Large intestine (tissue), 3 donors: ENCODE data around the gene NSFL1C. TPM values are rescaled to one million over a fixed set of nuclear protein-coding genes. Genes with fewer than 3 reads are reported as not detected.
"Not testable (repeated sequence)": the region's sequence is repeated elsewhere in the genome, so short reads cannot be mapped to it uniquely, and the experiment has no call there.

ENCODE experiments used
- DNase-seq, 2 donors: peaks; one replicate each; pipeline versions ENCODE4 v3.0.0 to v3.0.0-alpha.2; 2013
- H3K27ac ChIP-seq: one replicate; pipeline ENCODE4 v1.5.1; 2013; ENCODE audit warnings: low read length
- H3K27me3 ChIP-seq: 2 replicates; pipeline ENCODE4 v1.6.1; 2013; ENCODE audit warnings: low read length; ENCODE audit not compliant: control insufficient read depth, insufficient read depth
- H3K36me3 ChIP-seq: 2 replicates; pipeline ENCODE4 v1.6.1; 2013; ENCODE audit warnings: low read length; ENCODE audit not compliant: control insufficient read depth, insufficient read depth
- H3K4me1 ChIP-seq: one replicate; pipeline ENCODE4 v1.6.1; 2013; ENCODE audit warnings: low read length; ENCODE audit not compliant: control insufficient read depth, insufficient read depth
- H3K4me3 ChIP-seq: one replicate; pipeline ENCODE4 v1.5.1; 2013; ENCODE audit warnings: low read length
- H3K9me3 ChIP-seq: one replicate; pipeline ENCODE4 v1.6.1; 2013; ENCODE audit warnings: mild to moderate bottlenecking, low read depth, low read length, moderate library complexity; ENCODE audit not compliant: control insufficient read depth
- WGBS: methylation state at CpG from one replicate; pipeline ENCODE4 v1.1.5; 2013; ENCODE audit warnings: low lambda C conversion rate; ENCODE audit not compliant: insufficient coverage; 5-methylcytosine and 5-hydroxymethylcytosine counted together
- polyA plus RNA-seq: library from polyadenylated mRNA; unstranded; fragments of 120-200 nt; gene quantifications from one replicate; pipeline ENCODE4 v1.2.1, GENCODE V29; 2013

Gene NSFL1C
- polyA plus RNA-seq, 1 donor: 73.3 TPM

GRCh38 chr20:1415667-1416468 lies 50.8 kb downstream of the NSFL1C start:
- Histone ChIP-seq H3K9me3 (peaks cover 4% of the 10 kb centered on the region), H3K27me3 (peaks cover 2% of the 10 kb centered on the region), H3K4me3 (no peak overlapping the region), H3K36me3 (no peaks in the 10 kb centered on the region), H3K27ac (no peak overlapping the region), H3K4me1 (no peaks in the 10 kb centered on the region)
- peak in 1 of 2 donors; percentile 32 for DNase-seq
- 80% methylated on average over 1 of the region's 8 CpGs for WGBS

GRCh38 chr20:1414982-1415381 lies 51.7 kb downstream of the NSFL1C start:
- WGBS: 95% methylated on average over 4 of the region's 4 CpGs
- H3K27me3 ChIP-seq: peaks cover 2% of the 10 kb centered on the region
- no peaks in the 10 kb centered on the region for H3K9me3 ChIP-seq
- H3K4me1 ChIP-seq: no peaks in the 10 kb centered on the region
- H3K36me3 ChIP-seq: no peaks in the 10 kb centered on the region
- no peak overlapping the region for H3K4me3 ChIP-seq
- no peak overlapping the region for H3K27ac ChIP-seq
- no peak for DNase-seq

- DNase-seq: peak; percentile 63 to 71
- Histone ChIP-seq H3K27ac (peak overlapping the region; percentile 73), H3K27me3 (no peaks in the 10 kb centered on the region), H3K36me3 (no peaks in the 10 kb centered on the region), H3K4me1 (peaks cover 30% of the 10 kb centered on the region), H3K4me3 (no peak overlapping the region), H3K9me3 (no peaks in the 10 kb centered on the region)
- no CpG with 5 or more reads among the region's 2 CpGs for WGBS
Measured at GRCh38 chr20:1405801-1406200, 60.8 kb downstream of the NSFL1C start.

GRCh38 chr20:1403624-1404023 lies 63.0 kb downstream of the NSFL1C start:
- no CpG with 5 or more reads among the region's 1 CpG for WGBS
- no peak overlapping the region for H3K4me3 ChIP-seq
- no peaks in the 10 kb centered on the region for H3K36me3 ChIP-seq
- H3K27me3 ChIP-seq: no peaks in the 10 kb centered on the region
- no peak overlapping the region for H3K27ac ChIP-seq
- DNase-seq: no peak
- H3K4me1 ChIP-seq: peaks cover 48% of the 10 kb centered on the region
- H3K9me3 ChIP-seq: no peaks in the 10 kb centered on the region

- Histone ChIP-seq H3K27me3 (no peaks in the 10 kb centered on the region), H3K36me3 (no peaks in the 10 kb centered on the region), H3K4me3 (no peak overlapping the region), H3K4me1 (peaks cover 56% of the 10 kb centered on the region), H3K27ac (peak overlapping the region; percentile 89), H3K9me3 (no peaks in the 10 kb centered on the region)
- DNase-seq: no peak
- WGBS: no CpG with 5 or more reads among the region's 7 CpGs
Measured at GRCh38 chr20:1402149-1402548, 64.5 kb downstream of the NSFL1C start.

- peak overlapping the region; percentile 89 for H3K27ac ChIP-seq
- no CpG with 5 or more reads among the region's 3 CpGs for WGBS
- H3K9me3 ChIP-seq: no peaks in the 10 kb centered on the region
- no peaks in the 10 kb centered on the region for H3K27me3 ChIP-seq
- no peak overlapping the region for H3K4me3 ChIP-seq
- H3K36me3 ChIP-seq: no peaks in the 10 kb centered on the region
- H3K4me1 ChIP-seq: peaks cover 56% of the 10 kb centered on the region
- peak; percentile 58 to 80 for DNase-seq
Measured at GRCh38 chr20:1401451-1401907, 65.2 kb downstream of the NSFL1C start.

- H3K27me3 ChIP-seq, H3K9me3 ChIP-seq, H3K4me3 ChIP-seq, H3K36me3 ChIP-seq: not testable (repeated sequence)
- Histone ChIP-seq H3K27ac (peak overlapping the region; percentile 89), H3K4me1 (peaks cover 42% of the 10 kb centered on the region)
- DNase-seq: peak; percentile 82 to 91
- WGBS: 23% methylated on average over 3 of the region's 8 CpGs
Measured at GRCh38 chr20:1399678-1400366, 66.8 kb downstream of the NSFL1C start.

GRCh38 chr20:1398185-1398584 lies 68.5 kb downstream of the NSFL1C start:
- not testable (repeated sequence) for H3K27me3 ChIP-seq, H3K36me3 ChIP-seq, H3K4me3 ChIP-seq, H3K9me3 ChIP-seq
- Histone ChIP-seq H3K27ac (peak overlapping the region; percentile 89), H3K4me1 (peaks cover 42% of the 10 kb centered on the region)
- 17% methylated on average over 1 of the region's 7 CpGs for WGBS
- peak; percentile 55 to 75 for DNase-seq

GRCh38 chr20:1397710-1398109 lies 68.9 kb downstream of the NSFL1C start:
- H3K4me1 ChIP-seq: peaks cover 41% of the 10 kb centered on the region
- WGBS: no CpG with 5 or more reads among the region's 4 CpGs

GRCh38 chr20:1396702-1397101 lies 69.9 kb downstream of the NSFL1C start:
- Histone ChIP-seq H3K27me3 (no peaks in the 10 kb centered on the region), H3K4me1 (peaks cover 37% of the 10 kb centered on the region), H3K36me3 (no peaks in the 10 kb centered on the region), H3K9me3 (no peaks in the 10 kb centered on the region), H3K27ac (no peak overlapping the region), H3K4me3 (no peak overlapping the region)
- WGBS: no CpG with 5 or more reads among the region's 4 CpGs
- no peak for DNase-seq

More at GRCh38 chr20:1397710-1398109, 68.9 kb downstream of the NSFL1C start:
- DNase-seq: no peak
- Histone ChIP-seq H3K4me3 (no peak overlapping the region), H3K36me3 (no peaks in the 10 kb centered on the region), H3K9me3 (no peaks in the 10 kb centered on the region), H3K27ac (peak overlapping the region; percentile 89), H3K27me3 (no peaks in the 10 kb centered on the region)
